BLaER1 (cell line): ENCODE measurements around the gene CFAP74.

Source experiments
- H3K27ac ChIP-seq: shearing (Covaris generic); formaldehyde crosslinking; 2 replicates; pipeline ENCODE4 v1.8.1; 2022
- H3K27me3 ChIP-seq: shearing (Covaris generic); formaldehyde crosslinking; 2 replicates; pipeline ENCODE4 v1.8.1; 2022
- H3K36me3 ChIP-seq: shearing (Covaris generic); formaldehyde crosslinking; 2 replicates; pipeline ENCODE4 v1.8.1; 2022
- H3K4me1 ChIP-seq: shearing (Covaris generic); formaldehyde crosslinking; 2 replicates; pipeline ENCODE4 v1.8.1; 2022
- H3K4me2 ChIP-seq: shearing (Covaris generic); formaldehyde crosslinking; 2 replicates; pipeline ENCODE4 v1.8.1; 2022
- H3K4me3 ChIP-seq: shearing (Covaris generic); formaldehyde crosslinking; 2 replicates; pipeline ENCODE4 v1.8.1; 2022
- H3K9ac ChIP-seq: shearing (Covaris generic); formaldehyde crosslinking; 2 replicates; pipeline ENCODE4 v1.8.1; 2022
- H3K9me3 ChIP-seq: shearing (Covaris generic); formaldehyde crosslinking; 2 replicates; pipeline ENCODE4 v1.8.1; 2022
- H4K20me1 ChIP-seq: shearing (Covaris generic); formaldehyde crosslinking; 2 replicates; pipeline ENCODE4 v1.8.1; 2022
- Cebpa-rat ChIP-seq: shearing (Covaris generic); IDR thresholded peaks from 2 replicates; pipeline ENCODE4 v1.8.1; 2022

Gene CFAP74

GRCh38 chr1:1875932-1876331, 127.7 kb downstream of the CFAP74 start:
- Histone ChIP-seq H3K9ac (no peak overlapping the region), H3K9me3 (peaks cover 20% of the 10 kb centered on the region), H3K4me2 (no peak overlapping the region), H3K27ac (no peak overlapping the region), H3K36me3 (peaks cover 100% of the 10 kb centered on the region), H4K20me1 (peaks cover 100% of the 10 kb centered on the region), H3K27me3 (no peaks in the 10 kb centered on the region), H3K4me3 (no peak overlapping the region), H3K4me1 (peaks cover 47% of the 10 kb centered on the region)
- no peak for TF ChIP-seq Cebpa-rat

GRCh38 chr1:1874901-1875300, 128.7 kb downstream of the CFAP74 start:
- Histone ChIP-seq H3K4me2 (no peak overlapping the region), H3K27me3 (no peaks in the 10 kb centered on the region), H4K20me1 (peaks cover 100% of the 10 kb centered on the region), H3K4me1 (peaks cover 55% of the 10 kb centered on the region), H3K27ac (no peak overlapping the region), H3K36me3 (peaks cover 96% of the 10 kb centered on the region), H3K9ac (no peak overlapping the region), H3K9me3 (peaks cover 20% of the 10 kb centered on the region), H3K4me3 (no peak overlapping the region)
- TF ChIP-seq Cebpa-rat: no peak

- H3K27me3 ChIP-seq: no peaks in the 10 kb centered on the region
- no peak overlapping the region for H3K27ac ChIP-seq
- H3K4me3 ChIP-seq: no peak overlapping the region
- peaks cover 87% of the 10 kb centered on the region for H3K36me3 ChIP-seq
- peaks cover 20% of the 10 kb centered on the region for H3K9me3 ChIP-seq
- H3K9ac ChIP-seq: no peak overlapping the region
- H4K20me1 ChIP-seq: peaks cover 100% of the 10 kb centered on the region
- peaks cover 54% of the 10 kb centered on the region for H3K4me1 ChIP-seq
- TF ChIP-seq Cebpa-rat: no peak
- peak overlapping the region; percentile 1; the same call in 1 of the 2 replicates for H3K4me2 ChIP-seq
Measured at GRCh38 chr1:1873186-1873585, 130.4 kb downstream of the CFAP74 start.

GRCh38 chr1:1872329-1872994, 131.1 kb downstream of the CFAP74 start:
- peaks cover 100% of the 10 kb centered on the region for H4K20me1 ChIP-seq
- H3K9me3 ChIP-seq: peaks cover 20% of the 10 kb centered on the region
- peaks cover 80% of the 10 kb centered on the region for H3K36me3 ChIP-seq
- TF ChIP-seq Cebpa-rat: no peak
- H3K4me1 ChIP-seq: peaks cover 55% of the 10 kb centered on the region
- 0 out of 2 replicates have a peak overlapping the region, but pooled peaks have one; percentile 1 for H3K4me2 ChIP-seq
- no peak overlapping the region for H3K4me3 ChIP-seq
- no peaks in the 10 kb centered on the region for H3K27me3 ChIP-seq
- no peak overlapping the region for H3K9ac ChIP-seq
- H3K27ac ChIP-seq: no peak overlapping the region
